HepG2 (cell line): ENCODE measurements around the gene SIRT7. TPM values are rescaled to one million over a fixed set of nuclear protein-coding genes. Genes with fewer than 3 reads are reported as not detected.

ENCODE experiments used
- ATAD3A ChIP-seq: sonication (generic); formaldehyde crosslinking; IDR thresholded peaks from 2 replicates; pipeline ENCODE4 v1.4.0; 2020; ENCODE audit warnings: missing genetic modification reagents
- DRAP1 ChIP-seq: IDR thresholded peaks from 2 replicates; pipeline ENCODE4 v1.6.1; 2016; ENCODE audit warnings: missing genetic modification reagents, missing compliant biosample characterization
- ELF3 ChIP-seq: IDR thresholded peaks from 2 replicates; pipeline ENCODE4 v1.6.1; 2016; ENCODE audit warnings: missing genetic modification reagents, missing compliant biosample characterization
- FOXP1 ChIP-seq, 2 experiments: fragments of 450-650 bp in 1 of 2; IDR thresholded peaks; 2 replicates each; pipeline ENCODE4 v1.6.1; 2017 to 2018; ENCODE audit warnings: antibody characterized with exemption in 1 of 2
- HDAC1 ChIP-seq: sonication (generic); formaldehyde crosslinking; IDR thresholded peaks from 2 replicates; pipeline ENCODE4 v1.5.1; 2020; ENCODE audit warnings: mild to moderate bottlenecking, missing genetic modification reagents
- KDM2A ChIP-seq: sonication (generic); formaldehyde crosslinking; IDR thresholded peaks from 2 replicates; pipeline ENCODE4 v1.4.0; 2020; ENCODE audit warnings: low read depth, missing genetic modification reagents, borderline replicate concordance
- MED13 ChIP-seq: sonication (generic); formaldehyde crosslinking; IDR thresholded peaks from 2 replicates; pipeline ENCODE4 v1.5.0; 2020; ENCODE audit warnings: missing genetic modification reagents
- MLLT10 ChIP-seq: sonication (generic); formaldehyde crosslinking; IDR thresholded peaks from 2 replicates; pipeline ENCODE4 v1.4.0; 2020; ENCODE audit warnings: missing genetic modification reagents
- NFKBIZ ChIP-seq: IDR thresholded peaks from 2 replicates; pipeline ENCODE4 v1.6.1; 2018; ENCODE audit warnings: missing genetic modification reagents, missing compliant biosample characterization
- SMARCC2 ChIP-seq: fragments of 450-650 bp; IDR thresholded peaks from 2 replicates; pipeline ENCODE4 v1.6.1; 2017; ENCODE audit warnings: antibody characterized with exemption, mild to moderate bottlenecking
- ZBTB43 ChIP-seq: sonication (generic); formaldehyde crosslinking; conservative IDR thresholded peaks from 2 replicates; pipeline ENCODE4 v1.4.0; 2020; ENCODE audit warnings: missing genetic modification reagents
- ZBTB49 ChIP-seq: sonication (generic); formaldehyde crosslinking; IDR thresholded peaks from 2 replicates; pipeline ENCODE4 v1.4.0; 2020; ENCODE audit warnings: missing genetic modification reagents, borderline replicate concordance
- ZBTB7B ChIP-seq: sonication (generic); formaldehyde crosslinking; IDR thresholded peaks from 2 replicates; pipeline ENCODE4 v1.4.0; 2020; ENCODE audit warnings: missing genetic modification reagents
- ZFP36L1 ChIP-seq: sonication (generic); formaldehyde crosslinking; IDR thresholded peaks from 2 replicates; pipeline ENCODE4 v1.8.0; 2022; ENCODE audit warnings: mild to moderate bottlenecking, missing genetic modification reagents, moderate library complexity
- ZHX1 ChIP-seq: sonication (generic); formaldehyde crosslinking; IDR thresholded peaks from 2 replicates; pipeline ENCODE4 v1.8.1; 2022; ENCODE audit warnings: low read depth, mild to moderate bottlenecking, missing genetic modification reagents
- ZNF251 ChIP-seq: sonication (generic); formaldehyde crosslinking; IDR thresholded peaks from 2 replicates; pipeline ENCODE4 v1.9.0; 2021; ENCODE audit warnings: mild to moderate bottlenecking, missing genetic modification reagents
- ZNF3 ChIP-seq: IDR thresholded peaks from 2 replicates; pipeline ENCODE4 v1.7.0; 2017; ENCODE audit warnings: inconsistent platforms
- ZNF343 ChIP-seq: sonication (generic); formaldehyde crosslinking; IDR thresholded peaks from 2 replicates; pipeline ENCODE4 v1.4.0; 2020; ENCODE audit warnings: mild to moderate bottlenecking, missing genetic modification reagents
- ZNF570 ChIP-seq: sonication (generic); formaldehyde crosslinking; IDR thresholded peaks from 2 replicates; pipeline ENCODE4 v1.4.0; 2020; ENCODE audit warnings: mild to moderate bottlenecking, missing genetic modification reagents, borderline replicate concordance
- ZNF577 ChIP-seq: sonication (generic); formaldehyde crosslinking; IDR thresholded peaks from 2 replicates; pipeline ENCODE4 v1.4.0; 2020; ENCODE audit warnings: mild to moderate bottlenecking, low read depth, missing genetic modification reagents, borderline replicate concordance
- ZNF709 ChIP-seq: sonication (generic); formaldehyde crosslinking; IDR thresholded peaks from 2 replicates; pipeline ENCODE4 v1.5.0; 2020; ENCODE audit warnings: mild to moderate bottlenecking, missing genetic modification reagents
- polyA plus RNA-seq, 8 experiments: library from polyadenylated mRNA; depleted of rRNA in 3 of 8; stranded (reverse) in 7 of 8; unstranded in 1 of 8; fragments of >200 nt; fragmentation: Illumina TruSeq in 4 of 8; extraction: Trizol in 4 of 8; gene quantifications; 2 replicates each; pipeline versions ENCODE4 v1.2.1 to v1.2.3, GENCODE V29; 2011 to 2016; ENCODE audit warnings: low read depth in 4 of 8, missing spikeins in 1 of 8, mixed read lengths in 1 of 8; ENCODE audit not compliant: insufficient read depth in 1 of 8
- total RNA-seq, 5 experiments: library from RNA; depleted of rRNA; stranded (reverse); fragments of >200 nt; fragmentation: Illumina TruSeq; extraction: Trizol; gene quantifications; 2 replicates each; pipeline ENCODE4 v1.2.3, GENCODE V29; 2016; ENCODE audit warnings: low read depth in 1 of 5

Gene SIRT7
- total and polyA plus RNA-seq, 2 of the 13 experiments (the other 11 are each of a cell fraction or from before 2014, with no cell fraction given), result 8.3 to 24.8 TPM

GRCh38 chr17:81924557-81925532 is 6.9 kb upstream of the SIRT7 start (continued):
- TF ChIP-seq ZBTB43 (CRISPR knock-in tag), result no peak
- no peak for TF ChIP-seq ZNF709 (CRISPR knock-in tag)
- TF ChIP-seq DRAP1 (CRISPR knock-in tag), result no peak
- TF ChIP-seq ZNF3 (CRISPR knock-in tag), result no peak
- TF ChIP-seq ZHX1 (CRISPR knock-in tag), result 0 out of 2 replicates have a peak, but pooled peaks have one; percentile 48
- TF ChIP-seq ZNF577, result no peak
- no peak for TF ChIP-seq ZBTB49
- TF ChIP-seq ZFP36L1 (CRISPR knock-in tag), result no peak
- no peak for TF ChIP-seq ZNF251 (CRISPR knock-in tag)
- 0 out of 2 replicates have a peak, but pooled peaks have one; percentile 37 for TF ChIP-seq ZNF343
- no peak for TF ChIP-seq MED13 (CRISPR knock-in tag)
- TF ChIP-seq FOXP1 (IDR thresholded peaks at IDR 0.05), result no peak
- TF ChIP-seq FOXP1 (CRISPR knock-in tag; IDR thresholded peaks at IDR 0.05), result no peak
- no peak for TF ChIP-seq ELF3 (CRISPR knock-in tag)
- TF ChIP-seq ZNF570, result no peak
- no peak for TF ChIP-seq NFKBIZ (CRISPR knock-in tag)
- 0 out of 2 replicates have a peak, but pooled peaks have one; percentile 50 for TF ChIP-seq HDAC1 (CRISPR knock-in tag)
- peak; percentile 50; the same call in 1 of the 2 replicates for TF ChIP-seq KDM2A (CRISPR knock-in tag)
- TF ChIP-seq ZBTB7B (CRISPR knock-in tag), result 0 out of 2 replicates have a peak, but pooled peaks have one; percentile 23
- TF ChIP-seq ATAD3A (CRISPR knock-in tag), result no peak
- TF ChIP-seq MLLT10 (CRISPR knock-in tag), result no peak
- no peak for TF ChIP-seq SMARCC2
